HepG2 (cell line): ENCODE data around the gene AMZ1. TPM values are rescaled to one million over a fixed set of nuclear protein-coding genes. Genes with fewer than 3 reads are reported as not detected.
"Not testable (repeated sequence)": the region's sequence is repeated elsewhere in the genome, so short reads cannot be mapped to it uniquely, and the experiment has no call there.

Experiments
- ATAC-seq: fragments of 200-7000 bp; cut with Tn5 transposase; 3 replicates; pipeline ENCODE4 v1.9.1; 2020; ENCODE audit warnings: mild to moderate bottlenecking, moderate library complexity
- BruUV-seq: library from RNA; stranded (reverse); fragments of 400-500 nt; replicated peaks from 2 replicates; lab custom pipeline; 2021; lab: Mats Ljungman, UMichigan
- CTCF ChIA-PET: fragments of 300-600 bp; formaldehyde crosslinking; extraction: SDS; loops from one replicate; lab custom pipeline; 2021; ENCODE audit warnings: low total read pairs, inconsistent platforms, low intra/inter-chr PET ratio; lab: Yijun Ruan, JAX
- POLR2A ChIA-PET: fragments of 350-600 bp; sonication (Branson Sonifier 250); formaldehyde crosslinking; loops from one replicate; lab custom pipeline; 2020; ENCODE audit warnings: antibody characterized with exemption, inconsistent platforms; lab: Yijun Ruan, JAX
- DNase-seq: peaks from one replicate; pipeline ENCODE4 v3.0.0-alpha.2; 2015; ENCODE audit warnings: low spot score
- FAIRE-seq: peaks from 3 replicates; lab custom pipeline; 2011; peaks lifted over from hg19 to GRCh38; lab: Jason Lieb, UNC
- H2AFZ ChIP-seq: one replicate; pipeline ENCODE4 v1.6.1; 2011; ENCODE audit warnings: low read length, inconsistent platforms
- H3K27ac ChIP-seq: fragments of 300-600 bp; 3 replicates; pipeline ENCODE4 v1.8.0; 2011; ENCODE audit warnings: mixed run types, mild to moderate bottlenecking, mixed read lengths, low read length, inconsistent platforms; ENCODE audit not compliant: insufficient read depth; ENCODE audit errors: extremely low read length
- H3K27me3 ChIP-seq, 2 experiments: fragments of 200-600 bp in 1 of 2; 2 replicates in 1 of 2; 3 replicates in 1 of 2; pipeline versions ENCODE4 v1.6.0 to v1.8.0; 2011; ENCODE audit warnings: low read length in 2 of 2, mild to moderate bottlenecking in 2 of 2, moderate library complexity in 2 of 2, inconsistent platforms in 1 of 2; ENCODE audit not compliant: insufficient read depth in 2 of 2, control insufficient read depth in 1 of 2
- H3K36me3 ChIP-seq, 2 experiments: fragments of 200-600 bp in 1 of 2; replicated peaks in 1 of 2; 2 replicates in 1 of 2; 3 replicates in 1 of 2; pipeline versions ENCODE4 v1.5.1 to v1.8.0; 2011; ENCODE audit warnings: low read length in 2 of 2, inconsistent platforms in 1 of 2; ENCODE audit not compliant: insufficient read depth in 2 of 2, control insufficient read depth in 1 of 2
- H3K4me1 ChIP-seq: 2 replicates; pipeline ENCODE4 v1.5.1; 2012; ENCODE audit warnings: low read length, inconsistent platforms; ENCODE audit not compliant: insufficient read depth
- H3K4me2 ChIP-seq: 2 replicates; pipeline ENCODE4 v1.6.0; 2011; ENCODE audit warnings: low read depth, low read length, inconsistent platforms
- H3K4me3 ChIP-seq, 3 experiments: fragments of 200-600 bp in 1 of 3; sonication (generic), shearing (Covaris generic) in 1 of 3; replicated peaks in 1 of 3; 2 replicates each; pipeline ENCODE4 v1.5.1; 2011 to 2016; ENCODE audit warnings: low read length in 3 of 3, inconsistent platforms in 2 of 3, low read depth in 2 of 3, mild to moderate bottlenecking in 2 of 3, control low read depth in 1 of 3, mixed read lengths in 1 of 3; ENCODE audit not compliant: insufficient read depth in 1 of 3
- H3K79me2 ChIP-seq: one replicate; pipeline ENCODE4 v1.6.1; 2011; ENCODE audit warnings: low read length, inconsistent platforms; ENCODE audit not compliant: insufficient read depth
- H3K9ac ChIP-seq: 2 replicates; pipeline ENCODE4 v1.6.0; 2011; ENCODE audit warnings: mild to moderate bottlenecking, low read depth, low read length, inconsistent platforms; ENCODE audit not compliant: insufficient read depth
- H3K9me3 ChIP-seq: 2 replicates; pipeline ENCODE4 v1.5.1; 2012; ENCODE audit warnings: mild to moderate bottlenecking, low read length
- H4K20me1 ChIP-seq: 2 replicates; pipeline ENCODE4 v1.6.0; 2011; ENCODE audit warnings: inconsistent platforms, mild to moderate bottlenecking, low read length, moderate library complexity; ENCODE audit not compliant: insufficient read depth
- HNRNPL ChIP-seq: fragments of 200-400 bp; formaldehyde crosslinking; IDR thresholded peaks from 2 replicates; pipeline ENCODE4 v1.6.1; 2017; ENCODE audit warnings: mild to moderate bottlenecking, low read depth, low read length
- PRPF4 ChIP-seq: fragments of 200-400 bp; formaldehyde crosslinking; IDR thresholded peaks from 2 replicates; pipeline ENCODE4 v1.6.1; 2016; ENCODE audit warnings: low read length, low read depth; ENCODE audit not compliant: poor library complexity, severe bottlenecking
- UBTF ChIP-seq: sonication (generic); formaldehyde crosslinking; IDR thresholded peaks from 2 replicates; pipeline ENCODE4 v1.4.0; 2020; ENCODE audit warnings: mild to moderate bottlenecking, missing genetic modification reagents
- WGBS: methylation state at CpG from one replicate; pipeline ENCODE4 v1.1.6; 2017; ENCODE audit warnings: low lambda C conversion rate; 5-methylcytosine and 5-hydroxymethylcytosine counted together
- in situ Hi-C: cut with HindIII; loops from 2 replicates; pipeline ENCODE4 v1.10.0; 2017; ENCODE audit warnings: low pct_unique_long_range_greater_than_20kb; ENCODE audit not compliant: extremely low pct_ligation_motif_present
- intact Hi-C: fragments of 100-400 bp; cut with micrococcal nuclease; formaldehyde crosslinking; loops from one replicate; pipeline ENCODE4 v1.10.0; 2022; ENCODE audit not compliant: unreplicated experiment
- polyA plus RNA-seq, 8 experiments: library from polyadenylated mRNA; depleted of rRNA in 3 of 8; stranded (reverse) in 7 of 8; unstranded in 1 of 8; fragments of >200 nt; fragmentation: Illumina TruSeq in 4 of 8; extraction: Trizol in 4 of 8; gene quantifications; 2 replicates each; pipeline versions ENCODE4 v1.2.1 to v1.2.3, GENCODE V29; 2011 to 2016; ENCODE audit warnings: low read depth in 4 of 8, missing spikeins in 1 of 8, mixed read lengths in 1 of 8; ENCODE audit not compliant: insufficient read depth in 1 of 8
- total RNA-seq, 5 experiments: library from RNA; depleted of rRNA; stranded (reverse); fragments of >200 nt; fragmentation: Illumina TruSeq; extraction: Trizol; gene quantifications; 2 replicates each; pipeline ENCODE4 v1.2.3, GENCODE V29; 2016; ENCODE audit warnings: low read depth in 1 of 5

Gene AMZ1
- total and polyA plus RNA-seq, 2 of the 13 experiments (the other 11 are each of a cell fraction or from before 2014, with no cell fraction given): 0.03 TPM; not detected in 1

DNA sequence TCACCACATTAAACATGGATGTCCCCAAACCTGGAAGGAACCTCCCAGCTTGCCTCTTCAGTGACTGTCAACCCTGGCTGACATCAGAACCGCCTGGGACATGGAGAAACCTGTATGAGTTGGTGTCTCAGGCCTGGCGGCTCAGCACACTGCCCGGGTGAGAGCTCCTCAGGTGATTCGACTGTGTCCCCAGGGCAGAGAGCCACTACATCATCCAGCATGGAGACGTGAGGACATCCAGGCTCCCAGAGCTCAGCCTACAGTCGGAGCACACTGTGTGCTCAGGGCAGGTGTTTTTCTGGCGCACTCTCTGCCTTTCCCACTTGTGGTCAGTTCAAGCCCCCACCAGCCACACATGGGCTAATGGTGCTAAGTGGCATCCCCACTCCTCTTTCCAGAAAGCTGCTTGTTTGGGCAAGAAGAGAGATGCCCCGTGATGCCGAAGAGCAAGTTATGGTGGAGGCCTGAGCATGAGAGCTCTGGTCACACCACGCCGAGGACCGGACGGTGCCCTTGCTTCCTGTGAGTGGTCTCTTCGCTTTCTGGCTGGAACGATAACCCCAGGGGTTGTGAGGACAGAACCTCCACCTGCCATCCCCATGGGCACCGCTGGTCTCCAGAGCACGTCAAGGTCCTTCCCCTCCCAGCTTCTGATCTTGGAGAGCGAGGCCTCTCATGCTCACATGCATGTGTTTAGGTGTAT is 38.5 kb downstream of the AMZ1 start (continued):
- TF ChIP-seq UBTF (CRISPR knock-in tag): no peak
- TF ChIP-seq PRPF4: no peak
- TF ChIP-seq HNRNPL: no peak
- TF ChIP-seq, all 625 proteins: peak for 0

- CTCF ChIA-PET, H3K9ac ChIP-seq, ATAC-seq, H3K4me3 ChIP-seq, FAIRE-seq, H3K4me1 ChIP-seq, POLR2A ChIA-PET, H3K27me3 ChIP-seq, DNase-seq, intact Hi-C loops, H3K4me2 ChIP-seq, H3K9me3 ChIP-seq, BruUV-seq, H3K27ac ChIP-seq, H4K20me1 ChIP-seq, in situ Hi-C loops, H2AFZ ChIP-seq, H3K79me2 ChIP-seq: not testable (repeated sequence)
- H3K36me3 ChIP-seq: peaks cover 17 to 52% of the 10 kb centered on the region in 2 experiments; a peak in 4 of 5 replicates
- 87% methylated on average over 13 of the region's 13 CpGs for WGBS
Measured at GRCh38 chr7:2727206-2727605, 39.2 kb downstream of the AMZ1 start.
